Measurements from ENCODE around the gene DCAF11.
A peak's percentile ranks its signal among the peaks of the same experiment; 100 is the strongest.

Gene DCAF11

GRCh38 chr14:24136684-24137528 lies 22.3 kb downstream of the DCAF11 start:
- Histone ChIP-seq H3K27ac (ENCODE audit: low read length) (peak overlapping the region; percentile 87), H4K20me1 (ENCODE audit: insufficient read depth, low read length) (no peaks in the 10 kb centered on the region; the same call in 1 of the 2 replicates), H3K4me2 (ENCODE audit: low read length) (peak overlapping the region; percentile 94), H3K9ac (ENCODE audit: low read length) (peak overlapping the region; percentile 98), H3K4me3 (ENCODE audit: low read length) (peak overlapping the region; percentile 94), H3K4me1 (ENCODE audit: low read length) (peaks cover 27% of the 10 kb centered on the region), H3K79me2 (ENCODE audit: low read length) (peaks cover 52% of the 10 kb centered on the region), H3K36me3 (replicated peaks; ENCODE audit: low read depth, low read length) (peaks cover 31% of the 10 kb centered on the region), H3K9me3 (ENCODE audit: insufficient read depth, low read length) (no peaks in the 10 kb centered on the region), H2AFZ (ENCODE audit: low read depth, low read length) (no peak overlapping the region), H3K27me3 (ENCODE audit: low read depth, low read length) (no peaks in the 10 kb centered on the region)
- TF ChIP-seq CTCF (IDR thresholded peaks at IDR 0.05; ENCODE audit: low read depth, low read length) (no peak), EZH2phosphoT487 (IDR thresholded peaks at IDR 0.05; ENCODE audit: low read depth) (no peak)

GRCh38 chr14:24137529-24138395 lies 23.2 kb downstream of the DCAF11 start:
- H3K79me2 ChIP-seq (ENCODE audit: low read length): peaks cover 52% of the 10 kb centered on the region

GRCh38 chr14:24138396-24139271 lies 24.1 kb downstream of the DCAF11 start:
- Histone ChIP-seq H3K27me3 (ENCODE audit: low read depth, low read length) (no peaks in the 10 kb centered on the region), H3K4me2 (ENCODE audit: low read length) (no peak overlapping the region), H3K4me3 (ENCODE audit: low read length) (no peak overlapping the region), H3K27ac (ENCODE audit: low read length) (no peak overlapping the region), H3K4me1 (ENCODE audit: low read length) (peaks cover 31% of the 10 kb centered on the region), H3K9me3 (ENCODE audit: insufficient read depth, low read length) (no peaks in the 10 kb centered on the region), H3K36me3 (replicated peaks; ENCODE audit: low read depth, low read length) (peaks cover 31% of the 10 kb centered on the region), H4K20me1 (ENCODE audit: insufficient read depth, low read length) (no peaks in the 10 kb centered on the region; the same call in 1 of the 2 replicates), H2AFZ (ENCODE audit: low read depth, low read length) (no peak overlapping the region), H3K9ac (ENCODE audit: low read length) (no peak overlapping the region), H3K79me2 (ENCODE audit: low read length) (peaks cover 52% of the 10 kb centered on the region)
- no peak for TF ChIP-seq EZH2phosphoT487 (IDR thresholded peaks at IDR 0.05; ENCODE audit: low read depth)
- TF ChIP-seq CTCF (IDR thresholded peaks at IDR 0.05; ENCODE audit: low read depth, low read length): no peak

More at GRCh38 chr14:24137529-24138395, 23.2 kb downstream of the DCAF11 start:
- H3K27ac ChIP-seq (ENCODE audit: low read length): peak overlapping the region; percentile 87; the same call in 1 of the 2 replicates
- no peak overlapping the region for H3K4me3 ChIP-seq (ENCODE audit: low read length)
- H3K4me1 ChIP-seq (ENCODE audit: low read length): peaks cover 31% of the 10 kb centered on the region
- H3K9me3 ChIP-seq (ENCODE audit: insufficient read depth, low read length): no peaks in the 10 kb centered on the region
- peak overlapping the region; percentile 94; the same call in 1 of the 2 replicates for H3K4me2 ChIP-seq (ENCODE audit: low read length)
- TF ChIP-seq EZH2phosphoT487 (IDR thresholded peaks at IDR 0.05; ENCODE audit: low read depth) (no peak), CTCF (IDR thresholded peaks at IDR 0.05; ENCODE audit: low read depth, low read length) (no peak)
- H3K9ac ChIP-seq (ENCODE audit: low read length): no peak overlapping the region
- no peak overlapping the region for H2AFZ ChIP-seq (ENCODE audit: low read depth, low read length)
- H3K36me3 ChIP-seq (replicated peaks; ENCODE audit: low read depth, low read length): peaks cover 31% of the 10 kb centered on the region
- H3K27me3 ChIP-seq (ENCODE audit: low read depth, low read length): no peaks in the 10 kb centered on the region
- H4K20me1 ChIP-seq (ENCODE audit: insufficient read depth, low read length): no peaks in the 10 kb centered on the region; the same call in 1 of the 2 replicates

Measured in OCI-LY3 (cell line).